GM18511 (cell line): ENCODE measurements around the gene MPZL1.
"Not testable (repeated sequence)": the region's sequence is repeated elsewhere in the genome, so short reads cannot be mapped to it uniquely, and the experiment has no call there.

Experiments used
- ATAC-seq: cut with Tn5 transposase; IDR thresholded peaks from one replicate; pipeline ENCODE4 v1.9.1; 2021; ENCODE audit warnings: mild to moderate bottlenecking, moderate library complexity; ENCODE audit not compliant: unreplicated experiment

Gene MPZL1

GRCh38 chr1:167718914-167719691 lies 2.7 kb upstream of the MPZL1 start:
- ATAC-seq: no peak

GRCh38 chr1:167719715-167720421 lies 1.9 kb upstream of the MPZL1 start:
- not testable (repeated sequence) for ATAC-seq

GRCh38 chr1:167720965-167721616 lies 691 bp upstream of the MPZL1 start:
- ATAC-seq: peak; percentile 17

- ATAC-seq: peak; percentile 41
Observed at GRCh38 chr1:167722152-167722869, 529 bp downstream of the MPZL1 start.

GRCh38 chr1:167722870-167723251 lies 1.1 kb downstream of the MPZL1 start:
- no peak for ATAC-seq

GRCh38 chr1:167723707-167724323 lies 2.0 kb downstream of the MPZL1 start:
- no peak for ATAC-seq

- ATAC-seq: no peak
Observed at GRCh38 chr1:167726008-167726407, 4.2 kb downstream of the MPZL1 start.

GRCh38 chr1:167728818-167729410 lies 7.1 kb downstream of the MPZL1 start:
- ATAC-seq: no peak

GRCh38 chr1:167734227-167734626 lies 12.4 kb downstream of the MPZL1 start:
- no peak for ATAC-seq

GRCh38 chr1:167734841-167735240 lies 13.1 kb downstream of the MPZL1 start:
- no peak for ATAC-seq

GRCh38 chr1:167737169-167737568 lies 15.4 kb downstream of the MPZL1 start:
- ATAC-seq: no peak

- ATAC-seq: no peak
Observed at GRCh38 chr1:167738158-167738557, 16.4 kb downstream of the MPZL1 start.

- ATAC-seq: no peak
Observed at GRCh38 chr1:167739752-167740151, 18.0 kb downstream of the MPZL1 start.

GRCh38 chr1:167741103-167741502 lies 19.3 kb downstream of the MPZL1 start:
- not testable (repeated sequence) for ATAC-seq

GRCh38 chr1:167742392-167743057 lies 20.7 kb downstream of the MPZL1 start:
- ATAC-seq: not testable (repeated sequence)

- ATAC-seq: no peak
Observed at GRCh38 chr1:167744901-167745300, 23.1 kb downstream of the MPZL1 start.

GRCh38 chr1:167746013-167746672 lies 24.4 kb downstream of the MPZL1 start:
- no peak for ATAC-seq

GRCh38 chr1:167746988-167747655 lies 25.3 kb downstream of the MPZL1 start:
- ATAC-seq: no peak

- ATAC-seq: no peak
Observed at GRCh38 chr1:167747988-167748387, 26.2 kb downstream of the MPZL1 start.
